Chondrocyte (in vitro differentiated cells): ENCODE data around the gene ACADVL. TPM values are rescaled to one million over a fixed set of nuclear protein-coding genes. Genes with fewer than 3 reads are reported as not detected.

Source experiments
- DNase-seq: peaks from one replicate; pipeline ENCODE4 v3.0.0; 2021; ENCODE audit warnings: mixed read lengths, low spot score
- H3K27ac Mint-ChIP-seq: one replicate; pipeline ENCODE4 v1.8.0; 2021; ENCODE audit warnings: mild to moderate bottlenecking, moderate library complexity, mixed read lengths; ENCODE audit not compliant: unreplicated experiment
- H3K27me3 Mint-ChIP-seq: 2 replicates; pipeline ENCODE4 v1.8.0; 2021; ENCODE audit warnings: low read depth, mixed read lengths
- H3K36me3 Mint-ChIP-seq: 2 replicates; pipeline ENCODE4 v1.8.0; 2021; ENCODE audit warnings: low read depth, mixed read lengths
- H3K4me1 Mint-ChIP-seq: 2 replicates; pipeline ENCODE4 v1.8.0; 2021; ENCODE audit warnings: low read depth, mild to moderate bottlenecking, mixed read lengths
- H3K4me3 Mint-ChIP-seq: one replicate; pipeline ENCODE4 v1.8.0; 2021; ENCODE audit warnings: mild to moderate bottlenecking, moderate library complexity, mixed read lengths; ENCODE audit not compliant: unreplicated experiment
- H3K9me3 Mint-ChIP-seq: 2 replicates; pipeline ENCODE4 v1.8.0; 2021; ENCODE audit warnings: low read depth, mixed read lengths
- CTCF ChIP-seq: fragments of 200-600 bp; sonication (generic); IDR thresholded peaks from 2 replicates; pipeline ENCODE4 v1.5.0; 2021; ENCODE audit warnings: antibody characterized with exemption, mild to moderate bottlenecking, moderate library complexity
- total RNA-seq: library from RNA; stranded (reverse); gene quantifications from 3 replicates; pipeline ENCODE4 v1.2.1, GENCODE V29; 2021

ACADVL gene
- total RNA-seq, 1 donor from 2014 or later = 454 TPM

GRCh38 chr17:7232114-7232513 is 12.4 kb downstream of the ACADVL start:
- DNase-seq = no peak
- H3K9me3 Mint-ChIP-seq = no peaks in the 10 kb centered on the region
- TF ChIP-seq CTCF = no peak
- H3K27ac Mint-ChIP-seq = peak overlapping the region; percentile 61
- peaks cover 54% of the 10 kb centered on the region for H3K4me1 Mint-ChIP-seq
- H3K36me3 Mint-ChIP-seq = peaks cover 30% of the 10 kb centered on the region
- no peaks in the 10 kb centered on the region for H3K27me3 Mint-ChIP-seq
- H3K4me3 Mint-ChIP-seq = peak overlapping the region; percentile 96

- peak overlapping the region; percentile 96 for H3K4me3 Mint-ChIP-seq
- no peak for DNase-seq
- H3K27ac Mint-ChIP-seq = peak overlapping the region; percentile 96
- peaks cover 24% of the 10 kb centered on the region for H3K36me3 Mint-ChIP-seq
- H3K27me3 Mint-ChIP-seq = no peaks in the 10 kb centered on the region
- TF ChIP-seq CTCF = no peak
- H3K4me1 Mint-ChIP-seq = peaks cover 54% of the 10 kb centered on the region
- no peaks in the 10 kb centered on the region for H3K9me3 Mint-ChIP-seq
Measured at GRCh38 chr17:7233701-7234082, 14.0 kb downstream of the ACADVL start.

- DNase-seq = no peak
- Mint-ChIP-seq H3K9me3 (no peaks in the 10 kb centered on the region), H3K4me3 (peak within 1 kb of the TSS; percentile 96), H3K4me1 (peaks cover 54% of the 10 kb centered on the region), H3K27me3 (no peaks in the 10 kb centered on the region), H3K27ac (peak within 1 kb of the TSS; percentile 96), H3K36me3 (peaks cover 18% of the 10 kb centered on the region)
- TF ChIP-seq CTCF = no peak
Measured at GRCh38 chr17:7234083-7234951, 14.6 kb downstream of the ACADVL start, which contains the start of gene DVL2. DVL2 (minus strand) TSS chr17:7234517; CDS start chr17:7234262, 255 bp downstream.

- peak overlapping the region; percentile 96 for H3K27ac Mint-ChIP-seq
- peaks cover 65% of the 10 kb centered on the region for H3K4me1 Mint-ChIP-seq
- no peak for DNase-seq
- peak overlapping the region; percentile 96 for H3K4me3 Mint-ChIP-seq
- no peaks in the 10 kb centered on the region for H3K27me3 Mint-ChIP-seq
- no peaks in the 10 kb centered on the region for H3K9me3 Mint-ChIP-seq
- peaks cover 17% of the 10 kb centered on the region for H3K36me3 Mint-ChIP-seq
- TF ChIP-seq CTCF = no peak
Measured at GRCh38 chr17:7235693-7236665, 16.2 kb downstream of the ACADVL start.

GRCh38 chr17:7236808-7237207 is 17.1 kb downstream of the ACADVL start:
- Mint-ChIP-seq H3K4me1 (peaks cover 70% of the 10 kb centered on the region), H3K4me3 (peak overlapping the region; percentile 93)
- no peak for TF ChIP-seq CTCF

More at GRCh38 chr17:7236808-7237207, 17.1 kb downstream of the ACADVL start:
- Mint-ChIP-seq H3K9me3 (no peaks in the 10 kb centered on the region), H3K27me3 (no peaks in the 10 kb centered on the region), H3K36me3 (peaks cover 21% of the 10 kb centered on the region), H3K27ac (peak overlapping the region; percentile 96)
- DNase-seq = no peak
